Upper lobe of left lung (tissue), 6 donors: Measurements from ENCODE around the gene B4GALT1. TPM values are rescaled to one million over a fixed set of nuclear protein-coding genes. Genes with fewer than 3 reads are reported as not detected.

Experiments
- ATAC-seq, 2 donors: fragments of 200-7000 bp; cut with Tn5 transposase; one replicate each; pipeline ENCODE4 v1.9.1; 2022; ENCODE audit warnings: mild to moderate bottlenecking in 2 of 2, moderate library complexity in 2 of 2; ENCODE audit not compliant: low FRiP score in 2 of 2
- DNase-seq, 2 donors: peaks; one replicate each; pipeline ENCODE4 v3.0.0-alpha.2; 2019 to 2020
- H3K27ac ChIP-seq, 4 donors: fragments of 200-600 bp; sonication (generic); one replicate each; pipeline ENCODE4 v1.5.1; 2016 to 2019
- H3K27me3 ChIP-seq, 4 donors: fragments of 200-600 bp; sonication (generic); one replicate each; pipeline ENCODE4 v1.5.1; 2017 to 2019
- H3K36me3 ChIP-seq, 4 donors: fragments of 200-600 bp; sonication (generic); one replicate each; pipeline ENCODE4 v1.5.1; 2016 to 2019
- H3K4me1 ChIP-seq, 4 donors: fragments of 200-600 bp; sonication (generic); one replicate each; pipeline ENCODE4 v1.5.1; 2018 to 2019
- H3K4me3 ChIP-seq, 4 donors: fragments of 200-600 bp; sonication (generic); one replicate each; pipeline ENCODE4 v1.5.1; 2017 to 2019; ENCODE audit warnings: mild to moderate bottlenecking in 2 of 4, moderate library complexity in 1 of 4
- H3K9me3 ChIP-seq, 4 donors: fragments of 200-600 bp; sonication (generic); one replicate each; pipeline ENCODE4 v1.5.1; 2018 to 2019
- EP300 ChIP-seq, 4 donors: sonication (generic); formaldehyde crosslinking; IDR thresholded peaks; one replicate each; pipeline ENCODE4 v1.5.1; 2017; ENCODE audit warnings: antibody characterized with exemption in 4 of 4, control low read depth in 2 of 4
- POLR2A ChIP-seq, 4 donors: fragments of 450-650 bp; IDR thresholded peaks; one replicate each; pipeline ENCODE4 v1.5.1; 2016 to 2017; ENCODE audit warnings: antibody characterized with exemption in 4 of 4, mild to moderate bottlenecking in 2 of 4
- POLR2AphosphoS5 ChIP-seq, 2 donors: sonication (generic); formaldehyde crosslinking; IDR thresholded peaks; one replicate each; pipeline ENCODE4 v1.5.1; 2017; ENCODE audit warnings: antibody characterized with exemption in 2 of 2
- WGBS, 2 donors: methylation state at CpG; one replicate each; pipeline ENCODE4 v1.1.5; 2017 to 2018; 5-methylcytosine and 5-hydroxymethylcytosine counted together
- total RNA-seq, 6 donors: library from RNA; depleted of rRNA in 4 of 6; stranded (reverse); fragments of >200 nt in 4 of 6; gene quantifications; one replicate each; pipeline versions ENCODE4 v1.1.0 to v1.2.1, GENCODE V29; 2016 to 2021
- TF ChIP-seq, protein P1 (sequence below), 6 experiments: fragments of 450-650 bp in 4 of 6; fragments of 200-600 bp in 2 of 6; sonication (generic) in 2 of 6; IDR thresholded peaks; one replicate each; pipeline ENCODE4 v1.5.1; 2016 to 2019; ENCODE audit warnings: antibody characterized with exemption in 6 of 6
- donor health status: DM: no; HTN: no; CAD: no; lungs with moderate emphysema.
- donor health status: DM: no; HTN: yes; CAD: no; lungs with severe emphysema.

B4GALT1 gene
- total RNA-seq, 6 donors from 2014 or later = 26.2 to 83.3 (median 70.8) TPM

GRCh38 chr9:33202552-33203201 is 35.5 kb upstream of the B4GALT1 start:
- H3K27ac ChIP-seq = no peak overlapping the region
- no peaks in the 10 kb centered on the region for H3K27me3 ChIP-seq
- no peaks in the 10 kb centered on the region for H3K9me3 ChIP-seq
- no peaks in the 10 kb centered on the region for H3K36me3 ChIP-seq
- ATAC-seq (peak; percentile 57 to 91), DNase-seq (peak; percentile 52 to 63)
- WGBS, 2 donors = 45 to 48% methylated on average over 9 to 11 of the region's 11 CpGs
- no peak overlapping the region for H3K4me3 ChIP-seq
- no peaks in the 10 kb centered on the region for H3K4me1 ChIP-seq
- TF ChIP-seq POLR2AphosphoS5 (IDR thresholded peaks at IDR 0.05) = no peak
- TF ChIP-seq, protein P1, sequence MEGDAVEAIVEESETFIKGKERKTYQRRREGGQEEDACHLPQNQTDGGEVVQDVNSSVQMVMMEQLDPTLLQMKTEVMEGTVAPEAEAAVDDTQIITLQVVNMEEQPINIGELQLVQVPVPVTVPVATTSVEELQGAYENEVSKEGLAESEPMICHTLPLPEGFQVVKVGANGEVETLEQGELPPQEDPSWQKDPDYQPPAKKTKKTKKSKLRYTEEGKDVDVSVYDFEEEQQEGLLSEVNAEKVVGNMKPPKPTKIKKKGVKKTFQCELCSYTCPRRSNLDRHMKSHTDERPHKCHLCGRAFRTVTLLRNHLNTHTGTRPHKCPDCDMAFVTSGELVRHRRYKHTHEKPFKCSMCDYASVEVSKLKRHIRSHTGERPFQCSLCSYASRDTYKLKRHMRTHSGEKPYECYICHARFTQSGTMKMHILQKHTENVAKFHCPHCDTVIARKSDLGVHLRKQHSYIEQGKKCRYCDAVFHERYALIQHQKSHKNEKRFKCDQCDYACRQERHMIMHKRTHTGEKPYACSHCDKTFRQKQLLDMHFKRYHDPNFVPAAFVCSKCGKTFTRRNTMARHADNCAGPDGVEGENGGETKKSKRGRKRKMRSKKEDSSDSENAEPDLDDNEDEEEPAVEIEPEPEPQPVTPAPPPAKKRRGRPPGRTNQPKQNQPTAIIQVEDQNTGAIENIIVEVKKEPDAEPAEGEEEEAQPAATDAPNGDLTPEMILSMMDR (IDR thresholded peaks at IDR 0.05) = no peak
- no peak for TF ChIP-seq POLR2A (IDR thresholded peaks at IDR 0.05)
- TF ChIP-seq EP300 (IDR thresholded peaks at IDR 0.05) = no peak

DNA sequence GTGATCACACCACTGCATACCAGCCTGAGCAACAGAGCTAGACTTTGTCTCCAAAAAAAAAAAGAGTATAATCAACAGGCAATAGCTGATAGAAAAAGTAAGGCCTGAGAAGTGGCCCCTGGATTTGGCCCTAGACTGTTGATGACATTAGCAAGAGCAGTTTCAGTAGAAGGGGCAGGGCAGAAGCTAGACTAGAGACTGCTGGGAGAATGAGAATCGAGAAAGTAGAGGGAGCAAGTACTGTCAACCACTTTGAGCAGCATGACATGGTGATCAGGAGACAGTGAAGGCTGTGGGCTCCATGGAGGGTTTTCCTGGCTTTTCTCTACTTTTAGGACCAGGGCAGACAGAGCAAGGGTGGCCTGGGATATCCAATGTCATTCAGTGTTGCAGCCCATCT is 34.9 kb upstream of the B4GALT1 start:
- H3K27me3 ChIP-seq = no peaks in the 10 kb centered on the region
- TF ChIP-seq EP300 (IDR thresholded peaks at IDR 0.05) (no peak), POLR2AphosphoS5 (IDR thresholded peaks at IDR 0.05) (no peak), POLR2A (IDR thresholded peaks at IDR 0.05) (no peak)
- TF ChIP-seq, protein P1 (IDR thresholded peaks at IDR 0.05) = no peak
- H3K4me1 ChIP-seq = no peaks in the 10 kb centered on the region
- WGBS, 2 donors = 96% methylated on average over 1 of the region's 1 CpG
- DNase-seq (no peak), ATAC-seq (no peak)
- no peaks in the 10 kb centered on the region for H3K36me3 ChIP-seq
- H3K4me3 ChIP-seq = no peak overlapping the region
- H3K9me3 ChIP-seq = no peaks in the 10 kb centered on the region
- H3K27ac ChIP-seq = no peak overlapping the region

GRCh38 chr9:33198165-33198564 is 31.0 kb upstream of the B4GALT1 start:
- Histone ChIP-seq H3K36me3 (no peaks in the 10 kb centered on the region), H3K9me3 (no peaks in the 10 kb centered on the region), H3K27me3 (no peaks in the 10 kb centered on the region), H3K4me1 (no peaks in the 10 kb centered on the region), H3K4me3 (no peak overlapping the region), H3K27ac (no peak overlapping the region)
- no peak for TF ChIP-seq POLR2AphosphoS5 (IDR thresholded peaks at IDR 0.05)
- no peak for TF ChIP-seq EP300 (IDR thresholded peaks at IDR 0.05)
- no peak for TF ChIP-seq POLR2A (IDR thresholded peaks at IDR 0.05)
- TF ChIP-seq, protein P1 (IDR thresholded peaks at IDR 0.05) = no peak
- 72 to 85% methylated on average over 6 of the region's 6 CpGs for WGBS, 2 donors
- ATAC-seq (peak in 1 of 2 donors; percentile 86), DNase-seq (no peak)

GRCh38 chr9:33197279-33198152 is 30.4 kb upstream of the B4GALT1 start:
- DNase-seq = no peak
- Histone ChIP-seq H3K27me3 (no peaks in the 10 kb centered on the region), H3K4me3 (no peak overlapping the region), H3K36me3 (no peaks in the 10 kb centered on the region), H3K27ac (no peak overlapping the region), H3K9me3 (no peaks in the 10 kb centered on the region), H3K4me1 (no peaks in the 10 kb centered on the region)
- ATAC-seq = peak in 1 of 2 donors; percentile 74
- TF ChIP-seq, protein P1 (IDR thresholded peaks at IDR 0.05) = no peak
- no peak for TF ChIP-seq POLR2A (IDR thresholded peaks at IDR 0.05)
- no peak for TF ChIP-seq EP300 (IDR thresholded peaks at IDR 0.05)
- no peak for TF ChIP-seq POLR2AphosphoS5 (IDR thresholded peaks at IDR 0.05)
- 67 to 77% methylated on average over 6 of the region's 6 CpGs for WGBS, 2 donors
